ENCODE data around the gene CWF19L1.
"Not testable (repeated sequence)": the region's sequence is repeated elsewhere in the genome, so short reads cannot be mapped to it uniquely, and the experiment has no call there.

The CWF19L1 gene

GRCh38 chr10:100267239-100268104 lies at the start of gene CWF19L1:
CWF19L1 (minus strand) TSS chr10:100267638; CDS start chr10:100267593, 45 bp downstream.
- DNase-seq = peak; percentile 84

- DNase-seq = no peak
These were observed 48.2 kb upstream of the CWF19L1 start for GRCh38 chr10:100315615-100316014.

- DNase-seq = no peak
These were observed 43.9 kb upstream of the CWF19L1 start for GRCh38 chr10:100311298-100311697.

GRCh38 chr10:100307684-100308083 lies 40.2 kb upstream of the CWF19L1 start:
- DNase-seq = peak; percentile 83

GRCh38 chr10:100306861-100307260 lies 39.4 kb upstream of the CWF19L1 start:
- no peak for DNase-seq

- no peak for DNase-seq
These were observed 37.0 kb upstream of the CWF19L1 start for GRCh38 chr10:100304414-100304813.

- peak; percentile 49 for DNase-seq
These were observed 36.4 kb upstream of the CWF19L1 start for GRCh38 chr10:100303724-100304319.

- not testable (repeated sequence) for DNase-seq
These were observed 33.7 kb upstream of the CWF19L1 start for GRCh38 chr10:100301123-100301522.

GRCh38 chr10:100297242-100297641 lies 29.8 kb upstream of the CWF19L1 start:
- DNase-seq = no peak

- DNase-seq = no peak
These were observed 25.6 kb upstream of the CWF19L1 start for GRCh38 chr10:100293066-100293465.

- peak; percentile 74 for DNase-seq
These were observed 24.9 kb upstream of the CWF19L1 start for GRCh38 chr10:100292300-100292699.

- DNase-seq = peak; percentile 86
These were observed 23.9 kb upstream of the CWF19L1 start for GRCh38 chr10:100291356-100291755.

GRCh38 chr10:100289641-100290040 lies 22.2 kb upstream of the CWF19L1 start:
- DNase-seq = no peak

- DNase-seq = no peak
These were observed 20.8 kb upstream of the CWF19L1 start for GRCh38 chr10:100288196-100288595.

GRCh38 chr10:100287756-100288155 lies 20.3 kb upstream of the CWF19L1 start:
- no peak for DNase-seq

GRCh38 chr10:100286051-100287033 lies 18.9 kb upstream of the CWF19L1 start, which contains the start of gene BLOC1S2:
BLOC1S2 (minus strand) TSS chr10:100286680; CDS start chr10:100286659, 21 bp downstream.
- peak; percentile 94 for DNase-seq

GRCh38 chr10:100285326-100285725 lies 17.9 kb upstream of the CWF19L1 start:
- peak; percentile 61 for DNase-seq

GRCh38 chr10:100282907-100283306 lies 15.5 kb upstream of the CWF19L1 start:
- DNase-seq = peak; percentile 53

GRCh38 chr10:100276971-100277370 lies 9.5 kb upstream of the CWF19L1 start:
- DNase-seq = not testable (repeated sequence)

- DNase-seq = peak; percentile 31
These were observed 1.5 kb downstream of the CWF19L1 start for GRCh38 chr10:100265821-100266485.

GRCh38 chr10:100254191-100254590 lies 13.2 kb downstream of the CWF19L1 start:
- DNase-seq = peak; percentile 51

- DNase-seq = peak; percentile 69
These were observed 14.4 kb downstream of the CWF19L1 start for GRCh38 chr10:100253041-100253440.

All from inflammatory macrophage treated with lipopolysaccharide for 4 hours (primary cell).